IMR-90 (cell line): ENCODE measurements around the gene ARHGAP8.

ENCODE experiments used
- MAFK ChIP-seq: IDR thresholded peaks from 2 replicates; pipeline ENCODE4 v1.6.1; 2012; ENCODE audit warnings: low read depth, low read length, improper control_type of control experiment
- MXI1 ChIP-seq: IDR thresholded peaks from 2 replicates; pipeline ENCODE4 v1.6.1; 2012; ENCODE audit warnings: low read depth, mild to moderate bottlenecking, low read length, moderate library complexity, borderline replicate concordance
- POLR2A ChIP-seq: IDR thresholded peaks from 2 replicates; pipeline ENCODE4 v1.6.1; 2012; ENCODE audit warnings: mild to moderate bottlenecking, low read depth, low read length
- RAD21 ChIP-seq: IDR thresholded peaks from 2 replicates; pipeline ENCODE4 v1.6.1; 2012; ENCODE audit warnings: low read length, improper control_type of control experiment
- RFX5 ChIP-seq: IDR thresholded peaks from 2 replicates; pipeline ENCODE4 v1.8.0; 2012; ENCODE audit warnings: low read depth, mild to moderate bottlenecking, low read length, moderate library complexity
- TF ChIP-seq, protein P1 (sequence below): conservative IDR thresholded peaks from 2 replicates; pipeline ENCODE4 v1.5.1; 2012; ENCODE audit warnings: mild to moderate bottlenecking, low read depth, low read length, improper control_type of control experiment
- TF ChIP-seq, protein P2 (sequence below): fragments of 150-350 bp; IDR thresholded peaks from 2 replicates; pipeline ENCODE4 v1.6.1; 2016; ENCODE audit warnings: low read depth, mild to moderate bottlenecking, low read length, moderate library complexity, borderline replicate concordance

DNA sequence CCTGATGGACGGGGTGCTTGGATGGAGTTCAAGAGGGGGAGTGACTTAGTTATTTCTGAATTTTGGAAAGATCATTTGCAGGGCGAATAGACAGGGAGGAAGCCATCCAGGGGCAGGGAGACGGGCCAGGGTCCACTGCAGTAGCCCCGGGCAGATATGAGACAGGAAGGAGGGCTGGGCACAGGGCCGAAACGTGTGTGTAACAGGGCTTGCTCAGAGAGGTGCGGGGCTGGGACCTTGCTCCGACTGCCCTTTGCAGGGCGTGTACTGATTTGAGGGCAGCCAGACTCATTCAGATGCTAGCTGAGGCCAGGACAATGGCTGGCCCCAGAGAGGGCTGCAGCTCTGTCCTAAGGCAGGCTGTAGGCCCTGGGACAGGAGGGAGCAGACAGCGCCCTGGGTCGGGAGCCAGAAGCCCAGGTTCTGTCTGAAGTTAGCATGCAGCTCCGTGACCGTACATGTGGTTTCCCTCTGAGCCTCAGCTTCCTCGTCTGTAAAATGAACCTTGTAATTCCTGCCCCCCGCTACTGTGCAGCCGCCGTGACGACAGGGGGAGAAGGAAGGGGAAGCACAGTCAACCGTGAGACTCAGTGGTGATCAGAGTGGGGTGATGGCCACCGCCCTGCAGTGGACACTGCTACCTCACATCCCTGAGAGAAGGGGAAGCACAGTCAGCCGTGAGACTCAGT lies 154.0 kb downstream of the ARHGAP8 start:
- TF ChIP-seq, protein P1, sequence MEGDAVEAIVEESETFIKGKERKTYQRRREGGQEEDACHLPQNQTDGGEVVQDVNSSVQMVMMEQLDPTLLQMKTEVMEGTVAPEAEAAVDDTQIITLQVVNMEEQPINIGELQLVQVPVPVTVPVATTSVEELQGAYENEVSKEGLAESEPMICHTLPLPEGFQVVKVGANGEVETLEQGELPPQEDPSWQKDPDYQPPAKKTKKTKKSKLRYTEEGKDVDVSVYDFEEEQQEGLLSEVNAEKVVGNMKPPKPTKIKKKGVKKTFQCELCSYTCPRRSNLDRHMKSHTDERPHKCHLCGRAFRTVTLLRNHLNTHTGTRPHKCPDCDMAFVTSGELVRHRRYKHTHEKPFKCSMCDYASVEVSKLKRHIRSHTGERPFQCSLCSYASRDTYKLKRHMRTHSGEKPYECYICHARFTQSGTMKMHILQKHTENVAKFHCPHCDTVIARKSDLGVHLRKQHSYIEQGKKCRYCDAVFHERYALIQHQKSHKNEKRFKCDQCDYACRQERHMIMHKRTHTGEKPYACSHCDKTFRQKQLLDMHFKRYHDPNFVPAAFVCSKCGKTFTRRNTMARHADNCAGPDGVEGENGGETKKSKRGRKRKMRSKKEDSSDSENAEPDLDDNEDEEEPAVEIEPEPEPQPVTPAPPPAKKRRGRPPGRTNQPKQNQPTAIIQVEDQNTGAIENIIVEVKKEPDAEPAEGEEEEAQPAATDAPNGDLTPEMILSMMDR: no peak
- TF ChIP-seq RFX5: no peak
- no peak for TF ChIP-seq MAFK
- no peak for TF ChIP-seq POLR2A
- TF ChIP-seq, protein P2, sequence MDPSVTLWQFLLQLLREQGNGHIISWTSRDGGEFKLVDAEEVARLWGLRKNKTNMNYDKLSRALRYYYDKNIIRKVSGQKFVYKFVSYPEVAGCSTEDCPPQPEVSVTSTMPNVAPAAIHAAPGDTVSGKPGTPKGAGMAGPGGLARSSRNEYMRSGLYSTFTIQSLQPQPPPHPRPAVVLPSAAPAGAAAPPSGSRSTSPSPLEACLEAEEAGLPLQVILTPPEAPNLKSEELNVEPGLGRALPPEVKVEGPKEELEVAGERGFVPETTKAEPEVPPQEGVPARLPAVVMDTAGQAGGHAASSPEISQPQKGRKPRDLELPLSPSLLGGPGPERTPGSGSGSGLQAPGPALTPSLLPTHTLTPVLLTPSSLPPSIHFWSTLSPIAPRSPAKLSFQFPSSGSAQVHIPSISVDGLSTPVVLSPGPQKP: no peak
- no peak for TF ChIP-seq MXI1
- no peak for TF ChIP-seq RAD21
